ENCODE data around the gene AKAP9. TPM values are rescaled to one million over a fixed set of nuclear protein-coding genes. Genes with fewer than 3 reads are reported as not detected.

The AKAP9 gene
- total RNA-seq, 4 donors from 2014 or later: 93.1 to 122 (median 109) TPM

GRCh38 chr7:91946549-91946948, 5.9 kb downstream of the AKAP9 start:
- no peak for TF ChIP-seq CTCF (IDR thresholded peaks at IDR 0.05; ENCODE audit: low read depth)

GRCh38 chr7:91947948-91948347, 7.3 kb downstream of the AKAP9 start:
- no peak for TF ChIP-seq CTCF (IDR thresholded peaks at IDR 0.05; ENCODE audit: low read depth)

GRCh38 chr7:91949221-91950009, 8.8 kb downstream of the AKAP9 start:
- no peak for TF ChIP-seq CTCF (IDR thresholded peaks at IDR 0.05; ENCODE audit: low read depth)

GRCh38 chr7:91953618-91954017, 13.0 kb downstream of the AKAP9 start:
- no peak for TF ChIP-seq CTCF (IDR thresholded peaks at IDR 0.05; ENCODE audit: low read depth)

GRCh38 chr7:91957232-91957631, 16.6 kb downstream of the AKAP9 start:
- no peak for TF ChIP-seq CTCF (IDR thresholded peaks at IDR 0.05; ENCODE audit: low read depth)

GRCh38 chr7:91957823-91958222, 17.2 kb downstream of the AKAP9 start:
- TF ChIP-seq CTCF (IDR thresholded peaks at IDR 0.05; ENCODE audit: low read depth): no peak

- TF ChIP-seq CTCF (IDR thresholded peaks at IDR 0.05; ENCODE audit: low read depth): no peak
Observed at GRCh38 chr7:91959023-91959422, 18.4 kb downstream of the AKAP9 start.
